Measurements from ENCODE around the gene AMDHD1. TPM values are rescaled to one million over a fixed set of nuclear protein-coding genes. Genes with fewer than 3 reads are reported as not detected.

AMDHD1 gene
- total RNA-seq, 1 donor from 2014 or later: 2.2 TPM

- H3F3A ChIP-seq (ENCODE audit: low read depth): peaks cover 12% of the 10 kb centered on the region
- no peak overlapping the region for H3K27ac Mint-ChIP-seq
- H3K36me3 Mint-ChIP-seq: no peaks in the 10 kb centered on the region
- H3K4me3 Mint-ChIP-seq: no peak overlapping the region
- H3K79me2 ChIP-seq (ENCODE audit: low read depth): no peaks in the 10 kb centered on the region
- H3K4me1 Mint-ChIP-seq: peaks cover 5% of the 10 kb centered on the region
- no peaks in the 10 kb centered on the region for H4K20me1 ChIP-seq (ENCODE audit: low read depth)
- H3K36me3 ChIP-seq: no peaks in the 10 kb centered on the region
- no peaks in the 10 kb centered on the region for H3K9me3 ChIP-seq (ENCODE audit: low read depth)
- no peaks in the 10 kb centered on the region for H3K27me3 ChIP-seq
- H2AFZ ChIP-seq (replicated peaks): no peak overlapping the region
- H3K9me3 Mint-ChIP-seq: no peaks in the 10 kb centered on the region
- H3K27ac ChIP-seq: no peak overlapping the region
- no peak for DNase-seq (ENCODE audit: low spot score)
- TF ChIP-seq EZH2 (IDR thresholded peaks at IDR 0.05): no peak
- TF ChIP-seq EZH2phosphoT487 (IDR thresholded peaks at IDR 0.05): no peak
- no peak for TF ChIP-seq CTCF (IDR thresholded peaks at IDR 0.05)
- H3K27me3 Mint-ChIP-seq (ENCODE audit: insufficient read depth, low read depth): no peaks in the 10 kb centered on the region
- H3K4me3 ChIP-seq: no peak overlapping the region
- H3K4me1 ChIP-seq: peaks cover 12% of the 10 kb centered on the region
- H3K4me2 ChIP-seq: no peak overlapping the region
- H3K9ac ChIP-seq: no peak overlapping the region
Observed at GRCh38 chr12:95994476-95994875, 51.3 kb downstream of the AMDHD1 start.

- no peak overlapping the region for H3K27ac Mint-ChIP-seq
- no peak overlapping the region for H3K9ac ChIP-seq
- TF ChIP-seq EZH2phosphoT487 (IDR thresholded peaks at IDR 0.05): no peak
- no peak for TF ChIP-seq CTCF (IDR thresholded peaks at IDR 0.05)
- TF ChIP-seq EZH2 (IDR thresholded peaks at IDR 0.05): no peak
- H3K27ac ChIP-seq: no peak overlapping the region
- peaks cover 4% of the 10 kb centered on the region for H3K4me1 ChIP-seq
- peaks cover 3% of the 10 kb centered on the region for H3K27me3 Mint-ChIP-seq (ENCODE audit: insufficient read depth, low read depth)
- H3K4me2 ChIP-seq: no peak overlapping the region
- H3K9me3 Mint-ChIP-seq: no peaks in the 10 kb centered on the region
- H3K36me3 ChIP-seq: no peaks in the 10 kb centered on the region
- peaks cover 2% of the 10 kb centered on the region for H3K4me1 Mint-ChIP-seq
- no peak overlapping the region for H3K4me3 ChIP-seq
- no peaks in the 10 kb centered on the region for H3K79me2 ChIP-seq (ENCODE audit: low read depth)
- no peaks in the 10 kb centered on the region for H4K20me1 ChIP-seq (ENCODE audit: low read depth)
- no peaks in the 10 kb centered on the region for H3K9me3 ChIP-seq (ENCODE audit: low read depth)
- DNase-seq (ENCODE audit: low spot score): no peak
- no peak overlapping the region for H3K4me3 Mint-ChIP-seq
- peaks cover 17% of the 10 kb centered on the region for H3F3A ChIP-seq (ENCODE audit: low read depth)
- H3K36me3 Mint-ChIP-seq: peaks cover 2% of the 10 kb centered on the region
- no peaks in the 10 kb centered on the region for H3K27me3 ChIP-seq
- H2AFZ ChIP-seq (replicated peaks): no peak overlapping the region
Observed at GRCh38 chr12:95995238-95996031, 52.3 kb downstream of the AMDHD1 start.

GRCh38 chr12:95996034-95996658 lies 53.0 kb downstream of the AMDHD1 start, which contains the start of gene HAL:
TSS of gene HAL (minus strand) at chr12:95996344. CDS start at chr12:95995910, 434 bp downstream.
- Mint-ChIP-seq H3K4me1 (peaks cover 2% of the 10 kb centered on the region), H3K9me3 (no peaks in the 10 kb centered on the region), H3K27ac (no peak within 1 kb of the TSS), H3K36me3 (peaks cover 2% of the 10 kb centered on the region), H3K27me3 (ENCODE audit: insufficient read depth, low read depth) (peaks cover 3% of the 10 kb centered on the region), H3K4me3 (no peak within 1 kb of the TSS)
- Histone ChIP-seq H4K20me1 (ENCODE audit: low read depth) (no peaks in the 10 kb centered on the region), H2AFZ (replicated peaks) (no peak within 1 kb of the TSS), H3K9ac (no peak within 1 kb of the TSS), H3K27ac (no peak within 1 kb of the TSS), H3F3A (ENCODE audit: low read depth) (peaks cover 17% of the 10 kb centered on the region), H3K9me3 (ENCODE audit: low read depth) (no peaks in the 10 kb centered on the region), H3K4me2 (no peak within 1 kb of the TSS), H3K4me3 (no peak within 1 kb of the TSS), H3K27me3 (no peaks in the 10 kb centered on the region), H3K4me1 (peaks cover 4% of the 10 kb centered on the region), H3K79me2 (ENCODE audit: low read depth) (no peaks in the 10 kb centered on the region), H3K36me3 (no peaks in the 10 kb centered on the region)
- TF ChIP-seq EZH2 (IDR thresholded peaks at IDR 0.05): no peak
- no peak for TF ChIP-seq CTCF (IDR thresholded peaks at IDR 0.05)
- TF ChIP-seq EZH2phosphoT487 (IDR thresholded peaks at IDR 0.05): no peak
- DNase-seq (ENCODE audit: low spot score): no peak

Data from neural progenitor cell (in vitro differentiated cells).